ENCODE results near the gene ZNF662. TPM values are rescaled to one million over a fixed set of nuclear protein-coding genes. Genes with fewer than 3 reads are reported as not detected.

Gene ZNF662
- polyA plus RNA-seq, 3 donors from 2014 or later: 0.16 TPM; not detected in 2

DNA sequence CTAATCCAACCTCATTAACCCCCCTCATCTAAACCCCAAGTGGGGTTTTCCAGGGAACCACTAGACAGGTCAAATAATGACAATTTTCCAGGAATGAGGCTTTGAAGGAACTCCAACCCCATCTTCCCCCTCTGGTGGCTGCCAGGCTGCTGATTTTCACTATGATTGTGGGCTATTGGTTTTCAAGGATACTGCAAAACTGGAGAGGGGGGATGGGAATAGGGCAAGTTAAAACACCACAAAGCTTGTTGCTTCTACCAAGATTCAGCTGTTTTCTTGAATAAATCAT is 10.4 kb upstream of the ZNF662 start:
- peaks cover 0 to under 1% of the 10 kb centered on the region in 2 donors for H3K4me1 Mint-ChIP-seq
- no peaks in the 10 kb centered on the region for H3K36me3 Mint-ChIP-seq
- no peaks in the 10 kb centered on the region for H3K9me3 Mint-ChIP-seq
- no peak for DNase-seq
- no peak overlapping the region for H3K27ac Mint-ChIP-seq
- H3K4me3 Mint-ChIP-seq: no peak overlapping the region
- peaks cover 0 to 11% (median 5%) of the 10 kb centered on the region in 3 donors for H3K27me3 Mint-ChIP-seq (ENCODE audit: low read depth in 3 of 3)

GRCh38 chr3:42898896-42899675 is 6.9 kb upstream of the ZNF662 start:
- H3K27me3 Mint-ChIP-seq (ENCODE audit: low read depth in 3 of 3): peaks cover 3 to 5% (median 5%) of the 10 kb centered on the region in 3 donors
- no peak for DNase-seq
- no peak overlapping the region for H3K27ac Mint-ChIP-seq
- H3K9me3 Mint-ChIP-seq: peaks cover 1 to 8% (median 4%) of the 10 kb centered on the region in 6 donors
- H3K4me3 Mint-ChIP-seq: no peak overlapping the region
- H3K36me3 Mint-ChIP-seq: peaks cover 0 to 4% (median 3%) of the 10 kb centered on the region in 3 donors
- H3K4me1 Mint-ChIP-seq: no peaks in the 10 kb centered on the region

GRCh38 chr3:42900226-42901072 is 5.5 kb upstream of the ZNF662 start:
- DNase-seq: no peak
- peaks cover 3 to 11% (median 5%) of the 10 kb centered on the region in 3 donors for H3K27me3 Mint-ChIP-seq (ENCODE audit: low read depth in 3 of 3)
- no peak overlapping the region for H3K27ac Mint-ChIP-seq
- no peak overlapping the region for H3K4me3 Mint-ChIP-seq
- H3K9me3 Mint-ChIP-seq: peaks cover 2 to 18% (median 9%) of the 10 kb centered on the region in 6 donors
- peaks cover 5 to 10% (median 6%) of the 10 kb centered on the region in 3 donors for H3K36me3 Mint-ChIP-seq
- peaks cover 1 to 2% of the 10 kb centered on the region in 2 donors for H3K4me1 Mint-ChIP-seq

DNA sequence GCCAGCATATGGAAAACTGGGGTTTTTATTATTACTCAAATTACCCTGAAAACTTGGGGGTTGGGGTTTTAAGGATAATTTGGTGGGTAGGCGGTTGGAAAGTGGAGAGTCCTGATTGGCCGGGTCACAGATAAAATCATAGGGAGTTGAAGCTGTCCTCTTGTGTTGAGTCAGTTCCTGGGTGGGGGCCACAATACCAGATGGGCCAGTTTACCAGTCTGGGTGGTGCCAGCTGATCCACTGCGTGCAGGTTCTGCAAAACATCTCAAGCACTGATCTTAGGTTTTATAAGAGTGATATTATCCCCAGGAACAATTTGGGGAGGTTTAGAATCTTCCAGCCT is 4.9 kb upstream of the ZNF662 start:
- H3K4me3 Mint-ChIP-seq: no peak overlapping the region
- H3K36me3 Mint-ChIP-seq: peaks cover 7 to 12% (median 9%) of the 10 kb centered on the region in 3 donors
- no peak overlapping the region for H3K27ac Mint-ChIP-seq
- H3K27me3 Mint-ChIP-seq (ENCODE audit: low read depth in 3 of 3): peaks cover 3 to 13% (median 7%) of the 10 kb centered on the region in 3 donors
- H3K9me3 Mint-ChIP-seq: peaks cover 2 to 18% (median 9%) of the 10 kb centered on the region in 6 donors
- no peak for DNase-seq
- H3K4me1 Mint-ChIP-seq: peaks cover 6 to 7% of the 10 kb centered on the region in 2 donors

GRCh38 chr3:42902257-42902656 is 3.7 kb upstream of the ZNF662 start:
- H3K4me3 Mint-ChIP-seq: no peak overlapping the region
- DNase-seq: no peak
- peaks cover 13 to 14% of the 10 kb centered on the region in 2 donors for H3K4me1 Mint-ChIP-seq
- H3K36me3 Mint-ChIP-seq: peaks cover 9 to 12% (median 11%) of the 10 kb centered on the region in 3 donors
- peaks cover 3 to 19% (median 7%) of the 10 kb centered on the region in 3 donors for H3K27me3 Mint-ChIP-seq (ENCODE audit: low read depth in 3 of 3)
- peaks cover 2 to 18% (median 9%) of the 10 kb centered on the region in 6 donors for H3K9me3 Mint-ChIP-seq
- H3K27ac Mint-ChIP-seq: no peak overlapping the region

GRCh38 chr3:42904076-42904475 is 1.9 kb upstream of the ZNF662 start:
- no peak overlapping the region for H3K27ac Mint-ChIP-seq

GRCh38 chr3:42905740-42906069 is 237 bp upstream of the ZNF662 start:
- peaks cover 2 to 18% (median 9%) of the 10 kb centered on the region in 6 donors for H3K9me3 Mint-ChIP-seq
- H3K36me3 Mint-ChIP-seq: peaks cover 9 to 16% (median 15%) of the 10 kb centered on the region in 3 donors
- peak overlapping the region; percentile 63 to 84 (median 66) for H3K4me3 Mint-ChIP-seq
- H3K4me1 Mint-ChIP-seq: peaks cover 13 to 14% of the 10 kb centered on the region in 2 donors
- H3K27ac Mint-ChIP-seq: no peak overlapping the region
- no peak for DNase-seq
- H3K27me3 Mint-ChIP-seq (ENCODE audit: low read depth in 3 of 3): peaks cover 3 to 28% (median 7%) of the 10 kb centered on the region in 3 donors

More at GRCh38 chr3:42904076-42904475, 1.9 kb upstream of the ZNF662 start:
- peaks cover 3 to 28% (median 7%) of the 10 kb centered on the region in 3 donors for H3K27me3 Mint-ChIP-seq (ENCODE audit: low read depth in 3 of 3)
- peaks cover 9 to 12% (median 11%) of the 10 kb centered on the region in 3 donors for H3K36me3 Mint-ChIP-seq
- no peak for DNase-seq
- H3K9me3 Mint-ChIP-seq: peaks cover 2 to 18% (median 9%) of the 10 kb centered on the region in 6 donors
- H3K4me3 Mint-ChIP-seq: no peak overlapping the region
- peaks cover 13 to 14% of the 10 kb centered on the region in 2 donors for H3K4me1 Mint-ChIP-seq

DNA sequence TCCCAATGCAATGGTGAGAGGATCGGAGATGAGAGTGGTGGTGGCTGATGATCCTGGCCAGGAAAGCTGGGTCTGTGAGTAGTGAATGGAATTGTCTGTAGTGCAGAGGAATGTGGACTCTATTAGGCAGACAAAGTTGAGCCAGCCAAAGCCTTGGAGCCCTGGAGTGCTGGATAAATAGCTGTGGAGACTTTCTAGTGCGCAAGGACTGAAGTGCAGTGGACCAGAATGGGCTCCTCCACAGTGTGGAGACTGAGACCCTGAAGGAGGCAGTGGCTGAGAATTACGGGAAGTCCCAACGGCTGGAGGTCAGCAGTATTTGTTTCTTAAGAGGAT is 874 bp downstream of the ZNF662 start:
- H3K27me3 Mint-ChIP-seq (ENCODE audit: low read depth in 3 of 3): peaks cover 3 to 28% (median 7%) of the 10 kb centered on the region in 3 donors
- no peak for DNase-seq
- H3K27ac Mint-ChIP-seq: no peak overlapping the region
- H3K9me3 Mint-ChIP-seq: peaks cover 2 to 18% (median 9%) of the 10 kb centered on the region in 6 donors
- peak overlapping the region; percentile 58 to 69 (median 65) for H3K4me3 Mint-ChIP-seq
- H3K36me3 Mint-ChIP-seq: peaks cover 9 to 16% (median 16%) of the 10 kb centered on the region in 3 donors
- peaks cover 13 to 14% of the 10 kb centered on the region in 2 donors for H3K4me1 Mint-ChIP-seq

GRCh38 chr3:42908675-42909074 is 2.7 kb downstream of the ZNF662 start:
- Mint-ChIP-seq H3K27me3 (ENCODE audit: low read depth in 3 of 3) (peaks cover 3 to 28% (median 4%) of the 10 kb centered on the region in 3 donors), H3K36me3 (peaks cover 9 to 19% (median 16%) of the 10 kb centered on the region in 3 donors), H3K27ac (no peak overlapping the region), H3K9me3 (peaks cover 0 to 24% (median 13%) of the 10 kb centered on the region in 6 donors), H3K4me3 (no peak overlapping the region), H3K4me1 (peaks cover 13 to 14% of the 10 kb centered on the region in 2 donors)
- DNase-seq: no peak

- no peak overlapping the region for H3K27ac Mint-ChIP-seq
- no peak for DNase-seq
- peaks cover 17 to 35% (median 31%) of the 10 kb centered on the region in 6 donors for H3K9me3 Mint-ChIP-seq
- peaks cover 20 to 25% (median 24%) of the 10 kb centered on the region in 3 donors for H3K36me3 Mint-ChIP-seq
- no peak overlapping the region for H3K4me3 Mint-ChIP-seq
- H3K4me1 Mint-ChIP-seq: peaks cover 4 to 5% of the 10 kb centered on the region in 2 donors
- peaks cover 0 to 17% (median 4%) of the 10 kb centered on the region in 3 donors for H3K27me3 Mint-ChIP-seq (ENCODE audit: low read depth in 3 of 3)
Observed at GRCh38 chr3:42911551-42911950, 5.6 kb downstream of the ZNF662 start.

DNA sequence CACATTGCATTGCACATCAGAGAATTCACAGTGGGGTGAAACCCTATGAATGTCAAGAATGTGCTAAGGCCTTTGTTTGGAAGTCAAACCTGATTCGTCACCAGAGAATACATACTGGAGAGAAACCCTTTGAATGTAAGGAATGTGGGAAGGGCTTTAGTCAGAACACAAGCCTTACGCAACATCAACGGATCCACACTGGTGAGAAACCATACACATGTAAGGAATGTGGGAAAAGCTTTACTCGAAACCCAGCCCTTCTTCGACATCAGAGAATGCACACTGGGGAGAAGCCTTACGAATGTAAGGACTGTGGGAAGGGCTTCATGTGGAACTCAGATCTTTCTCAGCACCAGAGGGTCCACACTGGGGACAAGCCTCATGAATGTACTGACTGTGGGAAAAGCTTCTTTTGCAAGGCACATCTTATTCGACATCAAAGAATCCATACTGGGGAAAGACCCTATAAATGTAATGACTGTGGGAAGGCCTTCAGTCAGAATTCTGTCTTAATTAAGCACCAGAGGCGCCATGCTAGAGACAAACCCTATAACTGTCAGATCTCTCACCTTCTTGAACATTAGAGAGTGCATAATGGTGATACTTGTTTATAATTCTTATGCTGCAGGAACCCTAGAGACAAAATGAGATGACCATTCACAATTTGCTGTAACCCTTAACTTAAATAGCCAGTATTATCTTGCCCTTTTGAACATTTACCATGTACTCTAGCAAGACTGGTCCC is 9.0 kb downstream of the ZNF662 start:
- Mint-ChIP-seq H3K9me3 (peaks cover 27 to 54% (median 36%) of the 10 kb centered on the region in 6 donors), H3K27ac (no peak overlapping the region), H3K4me1 (no peaks in the 10 kb centered on the region), H3K36me3 (peaks cover 21 to 27% (median 25%) of the 10 kb centered on the region in 3 donors), H3K4me3 (no peak overlapping the region), H3K27me3 (ENCODE audit: low read depth in 3 of 3) (peaks cover 0 to 5% (median 4%) of the 10 kb centered on the region in 3 donors)
- DNase-seq: no peak

GRCh38 chr3:42923606-42924005 is 17.7 kb downstream of the ZNF662 start:
- no peak for DNase-seq
- peaks cover 0 to 9% (median 2%) of the 10 kb centered on the region in 6 donors for H3K9me3 Mint-ChIP-seq
- H3K36me3 Mint-ChIP-seq: peaks cover 0 to 4% (median 0%) of the 10 kb centered on the region in 3 donors
- no peaks in the 10 kb centered on the region for H3K4me1 Mint-ChIP-seq
- H3K27ac Mint-ChIP-seq: no peak overlapping the region
- peaks cover 2 to 4% (median 3%) of the 10 kb centered on the region in 3 donors for H3K27me3 Mint-ChIP-seq (ENCODE audit: low read depth in 3 of 3)
- no peak overlapping the region for H3K4me3 Mint-ChIP-seq

GRCh38 chr3:42926310-42926709 is 20.4 kb downstream of the ZNF662 start:
- H3K4me3 Mint-ChIP-seq: no peak overlapping the region
- no peak for DNase-seq
- H3K36me3 Mint-ChIP-seq: peaks cover 0 to 4% (median 0%) of the 10 kb centered on the region in 3 donors
- no peaks in the 10 kb centered on the region for H3K4me1 Mint-ChIP-seq
- H3K9me3 Mint-ChIP-seq: peaks cover 0 to 8% (median 0%) of the 10 kb centered on the region in 6 donors
- peaks cover 3 to 5% (median 4%) of the 10 kb centered on the region in 3 donors for H3K27me3 Mint-ChIP-seq (ENCODE audit: low read depth in 3 of 3)
- no peak overlapping the region for H3K27ac Mint-ChIP-seq
